GM19452 (cell line): ENCODE measurements around the gene EMID1.

ENCODE experiments used
- ATAC-seq: cut with Tn5 transposase; IDR thresholded peaks from one replicate; pipeline ENCODE4 v1.9.1; 2021; ENCODE audit not compliant: unreplicated experiment

Gene EMID1

GRCh38 chr22:29277927-29278326 lies 72.2 kb downstream of the EMID1 start:
- ATAC-seq: no peak

GRCh38 chr22:29284196-29284595 lies 78.5 kb downstream of the EMID1 start:
- ATAC-seq: no peak

- no peak for ATAC-seq
These were observed 83.1 kb downstream of the EMID1 start for GRCh38 chr22:29288837-29289236.

DNA sequence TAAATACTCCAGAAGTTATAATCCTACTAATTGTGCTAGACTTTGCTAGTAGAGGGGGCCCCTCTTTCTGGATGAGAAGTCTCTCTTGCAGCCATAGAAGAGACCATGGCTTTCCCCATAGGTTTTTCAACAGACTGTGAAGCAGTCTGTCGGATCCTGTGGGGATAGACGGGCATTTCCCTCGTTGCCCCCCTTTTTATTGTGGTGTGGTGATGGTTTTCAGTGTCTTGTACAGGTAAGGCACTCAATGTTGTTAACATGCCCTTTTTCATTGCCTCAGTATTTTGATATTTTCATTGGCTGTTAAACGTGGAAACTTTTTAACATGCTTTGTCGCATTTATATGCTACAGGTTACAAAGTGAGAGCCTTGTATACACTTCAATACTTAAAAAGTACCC lies 84.4 kb downstream of the EMID1 start:
- ATAC-seq: no peak

DNA sequence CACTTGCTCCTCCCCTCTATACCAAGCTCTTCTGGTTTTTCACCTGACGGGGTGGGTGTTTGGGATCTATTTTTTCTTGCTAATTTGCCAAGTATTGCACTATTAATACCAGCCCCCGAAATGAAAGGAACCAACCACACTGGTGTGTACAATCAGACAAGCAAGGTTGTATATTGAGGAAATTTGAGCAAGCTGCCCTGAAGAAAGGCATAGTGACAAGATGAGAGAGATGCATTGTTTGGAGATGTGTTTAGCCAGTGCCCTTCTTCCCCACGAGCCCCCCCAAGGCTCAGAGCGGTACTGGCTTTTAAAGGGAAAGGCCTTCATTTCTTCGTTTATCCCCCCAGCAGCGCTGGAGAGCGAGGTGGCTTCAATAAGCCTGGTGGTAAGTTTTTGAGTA lies 85.5 kb downstream of the EMID1 start:
- no peak for ATAC-seq

- no peak for ATAC-seq
These were observed 86.7 kb downstream of the EMID1 start for GRCh38 chr22:29292379-29292778.

DNA sequence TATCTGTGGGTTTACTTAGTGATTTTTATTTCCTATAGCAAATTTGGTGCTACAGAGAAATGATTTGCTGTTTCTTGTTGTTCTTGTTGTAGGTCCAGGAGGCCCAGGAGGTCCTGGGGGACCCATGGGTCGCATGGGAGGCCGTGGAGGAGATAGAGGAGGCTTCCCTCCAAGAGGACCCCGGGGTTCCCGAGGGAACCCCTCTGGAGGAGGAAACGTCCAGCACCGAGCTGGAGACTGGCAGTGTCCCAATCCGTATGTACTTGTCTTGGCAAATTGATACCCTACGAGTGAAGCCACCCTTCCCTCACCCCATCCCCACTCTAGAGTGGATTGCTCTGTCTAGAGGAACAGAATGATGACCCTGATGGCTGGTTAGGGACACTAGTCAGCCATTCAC lies 92.9 kb downstream of the EMID1 start:
- ATAC-seq: no peak

- ATAC-seq: no peak
These were observed 93.6 kb downstream of the EMID1 start for GRCh38 chr22:29299136-29299900.

DNA sequence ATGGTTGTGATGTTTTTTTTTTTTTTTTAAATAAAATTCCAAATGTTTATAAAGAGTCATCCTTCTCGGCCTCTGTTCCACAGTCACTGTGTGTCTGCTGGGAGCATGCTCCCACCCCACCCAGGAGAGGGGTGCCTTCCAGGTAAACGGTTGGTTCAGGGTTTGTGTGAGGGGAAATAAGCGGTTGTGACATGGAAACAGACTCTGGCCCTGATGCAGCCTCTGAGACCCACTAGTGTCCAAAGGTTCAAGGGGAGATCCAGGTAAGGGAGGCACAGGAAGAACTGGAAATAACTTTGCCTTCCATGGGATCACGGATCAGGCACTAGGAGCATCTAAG lies 94.7 kb downstream of the EMID1 start:
- no peak for ATAC-seq

GRCh38 chr22:29300807-29301601 lies 95.3 kb downstream of the EMID1 start:
- no peak for ATAC-seq

- ATAC-seq: no peak
These were observed 96.2 kb downstream of the EMID1 start for GRCh38 chr22:29301716-29302401.

- ATAC-seq: no peak
These were observed 96.6 kb downstream of the EMID1 start for GRCh38 chr22:29302402-29302680.

GRCh38 chr22:29302681-29303465 lies 97.2 kb downstream of the EMID1 start:
- no peak for ATAC-seq

DNA sequence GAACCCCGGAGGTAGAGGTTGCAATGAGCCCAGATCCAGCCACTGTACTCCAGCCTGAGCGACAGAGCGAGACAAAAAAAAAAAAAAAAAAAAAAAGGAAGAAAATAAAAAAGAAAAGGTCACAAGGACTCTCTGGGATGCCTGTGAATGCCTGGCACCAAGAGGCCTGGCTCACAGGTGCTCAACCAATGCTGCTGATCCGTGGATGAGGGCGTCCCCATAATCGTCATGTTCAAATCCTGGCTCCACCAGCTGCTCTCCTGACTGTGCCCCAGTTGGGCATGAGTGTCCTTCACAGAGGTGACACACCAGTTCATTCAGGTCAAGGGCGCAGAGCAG lies 100.1 kb downstream of the EMID1 start:
- no peak for ATAC-seq

- ATAC-seq: no peak
These were observed 100.6 kb downstream of the EMID1 start, which contains the start of gene GAS2L1 for GRCh38 chr22:29306175-29306834. TSS of gene GAS2L1 (plus strand) at chr22:29306650. CDS start at chr22:29308106, 1,456 bp downstream.

DNA sequence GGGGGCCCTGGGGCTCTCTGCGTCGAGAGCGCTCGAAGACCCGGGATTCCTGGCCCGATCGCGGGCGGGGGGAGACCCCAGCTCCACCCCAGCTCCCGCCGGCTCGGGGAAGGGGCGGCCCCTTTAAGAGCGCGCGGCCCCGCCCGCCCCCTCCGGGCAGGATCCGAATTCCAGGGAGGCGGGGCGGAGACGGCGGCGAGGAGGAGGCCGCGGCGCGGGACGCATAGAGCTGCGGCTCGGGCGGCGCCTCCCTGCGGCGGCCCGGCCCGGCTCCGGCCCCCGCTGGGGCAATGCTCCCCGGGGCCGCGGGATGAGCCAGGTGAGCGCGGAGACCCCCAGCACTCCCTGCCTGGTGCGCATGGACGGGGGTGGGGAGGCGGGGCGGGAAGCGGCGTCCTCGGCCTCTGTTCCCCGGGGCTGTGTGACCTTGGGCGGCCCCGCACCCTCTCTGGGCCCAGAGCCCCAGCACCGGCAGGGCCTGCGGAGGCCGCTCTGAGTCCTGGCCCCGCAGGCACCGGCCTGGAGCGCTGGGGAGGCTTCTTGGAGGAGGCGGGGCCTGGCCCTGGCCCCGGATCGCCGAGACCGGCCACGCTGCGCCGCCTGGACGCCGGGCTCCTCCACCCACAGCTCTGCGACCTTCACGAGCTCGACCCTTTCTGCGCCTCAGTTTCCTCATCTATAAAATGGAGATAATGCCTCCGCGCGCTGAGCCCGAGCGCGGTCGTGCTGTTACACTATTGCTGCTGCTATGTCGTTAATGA lies 101.3 kb downstream of the EMID1 start:
- ATAC-seq: no peak

DNA sequence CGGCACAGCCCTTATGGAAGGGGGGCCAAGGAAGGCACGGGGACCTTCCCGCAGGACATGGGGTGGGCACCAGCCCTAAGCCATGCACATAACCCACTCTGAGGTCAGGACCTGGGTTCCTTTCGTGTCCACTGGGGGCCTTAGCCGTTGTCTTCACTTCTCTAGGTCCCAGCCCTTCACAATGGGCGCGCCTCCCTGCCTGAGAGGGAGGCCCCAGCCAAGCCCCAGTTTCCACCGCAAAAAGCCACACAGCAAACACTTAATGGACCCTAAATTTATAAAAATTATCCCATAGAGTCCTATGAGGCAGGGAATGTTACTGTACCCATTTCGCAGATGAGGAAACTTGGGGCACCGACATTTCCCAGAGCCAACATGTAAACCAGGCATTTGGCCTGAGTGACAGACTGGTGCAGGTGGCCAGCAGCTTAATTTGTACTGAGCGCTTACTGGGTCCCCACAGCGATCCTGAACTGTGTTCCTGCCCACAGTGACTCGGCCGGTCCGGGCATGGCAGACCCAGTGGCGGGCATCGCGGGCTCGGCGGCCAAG lies 102.0 kb downstream of the EMID1 start:
- ATAC-seq: no peak

DNA sequence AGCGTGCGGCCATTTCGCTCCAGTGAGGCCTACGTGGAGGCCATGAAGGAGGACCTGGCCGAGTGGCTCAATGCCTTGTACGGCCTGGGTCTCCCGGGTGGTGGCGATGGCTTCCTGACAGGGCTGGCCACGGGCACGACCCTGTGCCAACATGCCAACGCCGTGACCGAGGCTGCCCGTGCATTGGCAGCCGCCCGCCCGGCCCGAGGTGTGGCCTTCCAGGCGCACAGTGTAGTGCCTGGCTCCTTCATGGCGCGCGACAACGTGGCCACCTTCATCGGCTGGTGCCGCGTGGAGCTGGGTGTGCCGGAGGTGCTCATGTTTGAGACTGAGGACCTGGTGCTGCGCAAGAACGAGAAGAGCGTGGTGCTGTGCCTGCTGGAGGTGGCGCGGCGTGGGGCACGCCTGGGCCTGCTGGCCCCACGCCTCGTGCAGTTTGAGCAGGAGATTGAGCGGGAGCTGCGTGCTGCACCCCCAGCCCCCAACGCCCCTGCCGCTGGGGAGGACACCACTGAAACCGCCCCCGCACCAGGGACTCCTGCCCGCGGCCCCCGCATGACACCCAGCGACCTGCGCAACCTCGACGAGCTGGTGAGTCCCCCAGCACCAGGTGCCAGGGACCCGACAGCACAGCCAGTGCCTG lies 102.6 kb downstream of the EMID1 start:
- ATAC-seq: no peak

- ATAC-seq: no peak
These were observed 103.1 kb downstream of the EMID1 start for GRCh38 chr22:29308791-29309262.
